ENCODE measurements around the gene GLDN.

- TF ChIP-seq CTCF (IDR thresholded peaks at IDR 0.05) = no peak
- no peak for TF ChIP-seq POLR2A (IDR thresholded peaks at IDR 0.05)
- no peak for TF ChIP-seq POLR2AphosphoS5 (IDR thresholded peaks at IDR 0.05; ENCODE audit: insufficient read depth in 1 of 2, low read depth in 1 of 2)
Observed at GRCh38 chr15:51316636-51317035, 24.8 kb upstream of the GLDN start.

Data from vagina (tissue), 2 donors.